GM21390 (cell line): ENCODE data around the gene PAX4.

Source experiments
- ATAC-seq: cut with Tn5 transposase; IDR thresholded peaks from one replicate; pipeline ENCODE4 v1.9.1; 2021; ENCODE audit not compliant: unreplicated experiment

The PAX4 gene

DNA sequence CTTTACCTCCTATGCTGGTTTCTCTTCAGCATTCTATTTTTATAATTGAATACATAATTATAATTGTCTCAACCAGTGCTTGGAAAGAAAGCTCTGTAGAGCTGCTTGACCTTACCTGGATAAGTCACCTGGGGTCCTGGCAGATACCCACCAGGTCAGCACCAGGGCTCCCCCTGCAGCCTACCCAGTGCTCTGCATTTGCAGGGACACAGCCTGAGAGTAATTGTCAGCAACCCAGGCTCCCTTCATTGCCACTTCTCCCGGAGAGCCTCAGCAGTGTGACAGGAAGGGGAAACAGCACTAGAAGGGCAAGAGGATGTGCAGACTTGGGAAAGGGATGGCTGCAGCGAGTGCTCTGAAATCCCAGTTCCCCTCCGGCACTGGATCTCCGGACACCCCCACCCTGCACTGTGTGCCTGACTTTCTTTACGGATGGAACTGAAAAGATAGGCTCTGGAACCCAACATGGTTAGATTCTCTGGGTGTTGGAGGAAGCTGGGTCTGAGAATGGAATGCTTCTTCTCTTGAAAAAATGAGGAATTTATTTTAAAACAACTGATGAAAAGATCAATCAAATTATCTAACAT is 11.4 kb upstream of the PAX4 start:
- ATAC-seq = peak; percentile 81

DNA sequence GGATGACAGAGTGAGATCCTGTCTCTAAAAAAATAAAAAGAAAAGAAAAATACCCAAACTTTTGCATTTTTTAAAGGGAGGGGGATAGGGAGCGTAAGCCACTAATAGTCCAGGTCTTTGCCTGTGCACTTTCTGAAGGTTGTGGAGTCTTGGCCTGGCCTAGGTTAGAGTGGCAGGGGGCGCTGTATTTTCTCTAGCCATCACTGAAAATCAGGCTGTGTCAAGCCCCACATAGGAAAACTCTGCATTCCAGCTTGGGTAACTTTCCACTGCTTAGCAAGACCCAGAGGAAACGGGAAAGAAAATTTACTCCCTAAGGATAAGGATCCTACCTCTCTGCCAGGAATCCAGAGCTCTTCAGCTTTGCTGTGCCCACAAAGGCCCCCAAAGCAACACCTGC is 10.5 kb upstream of the PAX4 start:
- no peak for ATAC-seq

DNA sequence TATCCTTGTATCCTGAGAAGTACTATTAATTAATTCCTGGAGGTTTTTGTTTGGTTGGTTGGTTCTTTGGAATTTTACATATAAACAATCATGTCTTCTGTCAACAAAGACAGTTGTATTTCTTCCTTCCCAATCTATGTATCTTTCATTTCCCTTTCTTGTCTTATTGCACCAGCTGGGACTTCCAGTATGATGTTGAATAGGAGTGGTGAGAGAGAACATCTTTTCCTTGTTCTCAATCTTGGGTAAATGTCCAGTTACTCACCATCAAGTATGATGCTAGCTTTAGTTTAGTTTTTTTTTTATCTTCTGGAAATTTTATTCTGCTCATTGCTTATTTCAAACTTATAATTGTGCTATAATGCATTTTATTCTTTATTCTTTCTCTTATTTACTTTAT is 7.4 kb upstream of the PAX4 start:
- no peak for ATAC-seq

DNA sequence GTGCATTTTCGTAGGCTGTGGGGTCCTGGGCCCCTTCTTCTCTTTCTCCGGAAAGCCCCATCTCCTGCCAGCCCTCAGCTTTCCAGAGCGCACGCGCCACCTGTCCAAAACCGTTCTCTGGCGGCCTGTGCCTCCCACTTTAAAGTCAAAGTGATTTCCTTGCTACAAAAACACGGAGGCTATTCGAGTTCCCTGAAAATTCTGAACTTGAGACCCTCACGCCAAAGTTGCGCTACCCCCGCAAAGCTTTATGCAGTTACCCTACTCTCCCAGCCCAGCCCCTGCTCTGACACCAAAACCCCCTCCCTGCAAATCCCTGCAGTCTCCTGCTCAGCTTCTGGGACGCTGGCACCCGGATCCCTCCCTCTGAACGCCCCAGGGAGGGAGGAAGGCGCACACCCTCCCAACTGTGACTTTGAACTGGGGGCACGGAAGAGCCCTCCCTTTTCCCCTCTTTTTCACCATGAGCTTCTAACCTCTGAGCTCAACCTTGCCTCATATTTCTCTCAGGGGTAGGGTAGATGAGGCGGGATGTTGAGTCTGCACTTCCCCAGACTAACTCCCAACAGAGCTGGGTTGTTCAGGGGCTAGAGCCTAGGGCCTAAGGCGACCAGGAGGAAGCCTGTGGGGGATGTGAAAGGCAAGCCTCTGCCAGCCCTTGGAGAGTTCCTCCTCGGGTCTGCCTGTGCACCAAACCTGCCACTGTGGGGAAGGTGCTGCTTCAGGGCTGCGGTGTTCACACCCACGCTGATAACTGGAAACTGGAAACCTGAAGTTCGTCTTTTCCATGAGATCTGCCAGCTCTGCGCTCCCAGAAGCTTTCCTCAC is 2.7 kb upstream of the PAX4 start:
- ATAC-seq = no peak

DNA sequence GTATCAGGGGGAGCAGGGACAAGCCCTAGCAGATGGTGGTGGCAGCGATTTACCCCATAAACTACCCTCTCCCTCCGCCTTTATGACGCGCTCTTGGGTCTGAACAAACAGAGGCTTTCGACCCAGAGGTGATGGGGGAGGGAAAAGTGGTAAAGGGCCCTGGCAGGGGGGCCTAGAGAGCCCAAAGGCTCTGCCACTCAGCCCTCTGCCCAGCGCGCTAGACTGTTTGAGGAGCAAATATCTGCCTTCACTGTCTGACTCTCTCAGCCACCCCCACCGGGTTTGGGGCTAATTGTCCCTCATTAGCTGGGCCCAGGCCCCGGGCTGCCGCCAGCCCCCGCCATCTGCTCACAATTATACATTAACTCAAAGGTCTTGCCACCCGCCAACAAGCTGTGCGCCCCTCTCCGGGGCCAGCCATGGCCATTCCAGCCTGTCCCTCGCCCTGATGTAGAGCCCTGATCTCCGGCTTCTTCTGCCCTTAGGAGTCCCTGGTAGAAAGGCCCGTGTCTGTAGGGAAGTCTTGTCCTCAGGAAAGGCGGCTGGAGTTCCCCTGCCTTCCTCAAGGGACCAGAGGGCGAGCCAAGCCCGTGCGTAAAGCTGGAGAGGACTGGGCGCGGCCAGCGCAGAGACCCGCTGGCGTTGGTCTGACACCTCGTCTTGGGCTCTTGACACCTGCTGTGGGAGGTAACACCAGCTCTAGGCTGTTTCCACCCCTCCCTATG is 1.9 kb upstream of the PAX4 start:
- no peak for ATAC-seq

DNA sequence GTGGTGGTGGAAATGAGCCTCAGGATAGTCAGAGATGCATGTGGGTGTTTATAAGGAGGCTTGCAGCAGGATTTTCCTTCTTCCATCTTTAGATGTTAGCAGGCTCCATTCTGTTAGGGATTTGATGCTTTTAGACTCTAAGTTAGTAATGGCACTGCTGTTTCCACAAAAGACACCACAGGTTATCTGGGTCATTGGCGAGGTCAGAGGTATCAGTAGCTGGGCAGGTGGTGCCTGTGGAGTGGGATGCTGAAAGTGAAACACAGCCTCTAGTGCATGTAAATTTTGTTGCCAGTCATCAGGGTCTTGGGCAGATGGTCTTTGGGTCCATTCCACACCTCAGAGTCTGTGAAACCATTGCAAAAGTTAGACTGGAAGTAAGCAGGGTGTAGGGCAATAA is 833 bp upstream of the PAX4 start:
- ATAC-seq = no peak

DNA sequence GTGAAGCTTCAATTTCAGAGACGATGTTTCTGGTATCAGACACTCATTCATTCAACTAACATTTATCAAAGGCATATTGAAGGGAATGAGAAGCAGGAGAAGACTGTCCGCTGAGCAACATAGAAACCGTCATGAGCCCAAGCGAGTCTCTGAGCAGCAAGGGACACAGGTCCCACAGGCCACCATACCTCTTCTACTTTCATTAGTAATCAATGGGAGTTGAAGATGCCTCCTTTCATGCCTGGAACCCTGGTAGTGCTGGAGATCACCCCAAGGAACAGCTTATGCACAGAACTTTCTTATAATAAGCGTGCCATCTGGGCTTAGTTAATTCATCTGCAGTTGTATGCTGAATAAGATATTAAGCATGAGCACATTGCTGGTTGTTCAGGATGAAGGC is 1.2 kb downstream of the PAX4 start:
- no peak for ATAC-seq

DNA sequence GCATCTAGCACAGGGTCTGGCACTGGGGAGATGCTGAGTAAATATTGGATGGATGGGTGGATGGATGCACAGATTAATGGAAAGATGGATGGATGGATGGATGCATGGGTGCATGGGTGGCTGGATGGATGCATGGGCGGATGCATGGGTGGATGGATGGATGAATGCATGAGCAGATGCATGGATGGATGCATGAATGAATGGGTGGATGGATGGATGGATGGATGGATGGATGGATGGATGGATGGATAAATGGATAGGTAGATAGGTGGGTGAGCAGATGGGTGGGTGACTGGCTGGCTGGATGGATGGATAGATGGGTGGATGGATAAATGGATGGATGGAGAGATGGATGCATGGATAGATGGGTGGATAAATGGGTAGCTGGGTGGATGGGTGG is 5.7 kb downstream of the PAX4 start:
- ATAC-seq = no peak

DNA sequence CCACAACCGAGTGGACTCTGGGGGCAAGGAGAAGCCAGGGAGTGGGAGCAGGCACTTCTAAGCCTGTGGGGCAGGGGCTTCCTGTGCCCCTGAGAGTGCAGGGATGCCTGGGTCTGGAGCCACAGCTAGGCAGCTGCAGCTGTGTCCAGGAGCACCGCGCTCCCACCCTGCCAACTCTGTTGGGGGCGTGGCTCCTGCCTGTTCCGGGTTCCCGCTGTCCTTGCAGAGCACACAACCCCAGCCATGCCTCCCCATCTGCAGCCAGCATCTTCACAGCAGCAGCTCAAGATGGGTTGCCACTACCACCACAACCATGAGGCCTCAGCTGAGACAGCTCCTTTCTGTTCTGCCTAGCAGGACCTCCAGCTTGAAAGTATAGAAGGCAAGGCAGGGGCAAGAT is 8.6 kb downstream of the PAX4 start:
- no peak for ATAC-seq

DNA sequence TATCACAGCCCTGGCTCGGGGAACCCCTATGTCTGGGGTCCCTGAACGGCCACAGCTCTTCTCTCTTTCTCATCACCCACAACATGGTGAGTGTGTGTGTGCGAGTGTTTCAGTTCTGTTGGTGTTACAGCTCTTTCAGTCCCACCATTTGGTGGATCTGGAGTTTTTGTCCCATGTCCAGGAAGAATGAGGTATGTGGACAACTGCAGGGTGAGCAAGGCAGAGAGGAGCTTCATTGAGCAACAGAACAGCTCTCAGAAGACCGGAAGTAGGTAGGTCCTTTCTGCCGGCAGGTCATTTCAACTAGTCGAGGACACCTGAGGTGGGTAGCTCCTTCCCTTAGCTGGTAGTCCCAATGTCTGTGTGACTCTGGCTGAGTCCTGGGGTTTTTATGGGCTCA is 9.5 kb downstream of the PAX4 start:
- no peak for ATAC-seq

DNA sequence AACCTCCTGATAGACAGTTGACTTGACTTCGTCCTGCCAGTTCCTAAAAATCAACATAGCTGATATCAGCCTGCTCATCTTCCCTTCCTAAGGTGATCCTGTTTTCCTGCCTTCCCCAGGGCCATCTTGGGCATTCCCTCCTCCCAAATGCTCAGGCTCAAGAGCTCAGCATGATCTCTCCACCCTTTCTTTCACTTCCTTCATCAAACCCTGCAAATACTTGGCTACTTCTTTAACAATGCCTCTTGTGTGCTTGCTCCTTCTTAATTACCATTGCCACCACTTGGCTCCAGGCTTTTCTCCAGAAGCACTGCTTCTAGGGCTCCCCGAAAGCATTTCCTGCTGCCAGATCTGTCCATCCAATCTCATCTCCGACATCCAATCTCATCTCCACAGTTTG is 17.1 kb downstream of the PAX4 start:
- ATAC-seq = no peak

DNA sequence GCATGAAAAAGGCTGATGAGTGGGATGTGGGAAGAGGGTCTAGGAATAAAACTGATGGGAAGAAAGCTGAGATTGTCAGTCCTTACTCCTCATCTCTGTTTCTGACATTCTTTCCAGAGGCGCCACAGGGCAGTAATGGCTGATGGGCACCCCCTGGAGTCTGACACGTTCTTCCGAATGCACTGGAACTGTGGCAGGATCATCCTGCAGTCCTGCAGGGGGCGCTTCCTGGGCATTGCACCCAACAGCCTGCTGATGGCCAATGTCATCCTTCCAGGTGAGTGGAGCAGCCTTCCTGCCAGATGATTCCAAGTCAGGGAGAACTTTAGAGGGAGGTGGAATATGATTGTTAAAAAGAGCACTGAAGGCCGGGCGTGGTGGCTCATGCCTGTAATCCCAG is 19.6 kb downstream of the PAX4 start:
- ATAC-seq = no peak

DNA sequence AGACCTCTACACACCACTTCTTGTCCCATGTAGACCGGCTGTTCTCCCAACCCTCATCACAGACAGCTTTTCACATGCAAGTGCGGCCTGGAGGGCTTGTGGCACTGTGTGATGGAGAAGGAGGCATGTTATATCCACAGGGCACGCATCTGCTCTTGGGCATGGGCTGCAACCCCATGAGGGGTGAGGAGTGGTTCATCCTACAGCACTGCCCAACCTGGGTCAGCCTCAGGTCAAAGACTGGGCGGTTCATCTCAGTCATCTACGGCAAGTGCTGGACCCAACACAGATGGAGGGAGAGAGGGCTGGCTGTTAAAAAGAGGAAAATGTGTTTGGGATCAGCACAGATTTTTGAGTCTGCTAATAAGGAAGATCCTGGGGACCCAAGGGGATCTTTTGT is 22.2 kb downstream of the PAX4 start:
- no peak for ATAC-seq

DNA sequence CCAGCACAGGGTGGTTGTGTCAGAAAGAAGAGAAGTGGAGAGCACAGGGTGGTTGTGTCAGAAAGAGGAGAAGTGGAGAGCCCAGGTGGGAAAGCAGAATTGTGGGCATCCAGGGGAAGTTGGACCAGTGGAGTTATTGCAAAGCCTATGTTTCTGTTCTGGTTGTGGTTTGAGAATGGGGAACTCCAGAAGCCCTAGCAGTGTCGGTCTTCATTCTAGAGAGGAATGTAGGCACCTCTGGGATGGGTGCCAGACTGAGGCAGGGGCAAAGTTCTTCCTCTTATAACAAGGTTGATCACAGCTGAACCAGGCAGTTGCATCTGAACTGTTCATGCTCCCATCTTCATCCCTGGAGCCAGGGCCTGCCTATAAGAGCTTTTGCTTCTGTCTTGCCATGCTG is 23.5 kb downstream of the PAX4 start:
- no peak for ATAC-seq

DNA sequence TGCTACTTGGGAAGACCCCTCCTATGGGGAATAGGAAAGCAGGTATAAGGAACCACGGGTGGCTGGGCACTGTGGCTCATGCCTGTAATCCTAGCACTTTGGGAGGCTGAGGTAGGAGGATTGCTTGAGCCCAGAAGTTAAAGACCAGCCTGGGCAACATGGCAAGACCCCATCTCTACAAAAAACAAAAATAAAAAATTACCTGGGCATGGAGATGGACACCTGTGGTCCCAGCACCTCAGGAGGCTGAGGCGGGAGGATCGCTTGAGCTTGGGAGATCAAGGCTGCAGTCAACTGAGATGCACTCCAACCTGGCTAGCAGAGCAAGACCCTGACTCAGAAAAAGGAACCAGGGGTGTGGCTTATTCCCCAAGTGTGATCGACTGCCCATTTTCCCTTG is 25.4 kb downstream of the PAX4 start:
- no peak for ATAC-seq

DNA sequence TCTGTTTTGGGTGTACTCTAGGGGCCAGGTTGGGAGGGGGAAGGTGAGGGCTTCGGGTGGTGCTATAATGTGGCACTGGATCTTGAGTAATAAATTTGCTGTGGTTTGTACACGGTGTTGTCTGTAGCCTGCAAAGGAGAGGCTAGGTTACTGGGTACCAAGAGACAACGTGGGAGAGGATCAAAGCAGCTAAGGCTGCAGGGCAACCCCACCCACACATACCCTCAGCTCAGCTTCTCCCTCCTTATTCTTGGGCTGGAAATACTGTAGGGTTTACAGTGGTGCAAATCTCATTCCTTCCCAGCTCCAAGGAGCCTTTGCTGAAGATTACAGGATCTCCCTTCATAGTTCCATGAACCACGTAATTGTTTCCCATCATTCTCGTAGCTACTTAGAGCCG is 26.4 kb downstream of the PAX4 start:
- ATAC-seq = no peak

DNA sequence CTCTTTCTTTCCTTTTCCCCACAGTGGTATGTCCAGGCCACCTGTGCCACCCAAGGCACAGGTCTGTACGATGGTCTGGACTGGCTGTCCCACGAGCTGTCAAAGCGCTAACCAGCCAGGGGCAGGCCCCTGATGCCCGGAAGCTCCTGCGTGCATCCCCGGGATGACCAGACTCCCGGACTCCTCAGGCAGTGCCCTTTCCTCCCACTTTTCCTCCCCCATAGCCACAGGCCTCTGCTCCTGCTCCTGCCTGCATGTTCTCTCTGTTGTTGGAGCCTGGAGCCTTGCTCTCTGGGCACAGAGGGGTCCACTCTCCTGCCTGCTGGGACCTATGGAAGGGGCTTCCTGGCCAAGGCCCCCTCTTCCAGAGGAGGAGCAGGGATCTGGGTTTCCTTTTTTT is 26.8 kb downstream of the PAX4 start:
- ATAC-seq = no peak

DNA sequence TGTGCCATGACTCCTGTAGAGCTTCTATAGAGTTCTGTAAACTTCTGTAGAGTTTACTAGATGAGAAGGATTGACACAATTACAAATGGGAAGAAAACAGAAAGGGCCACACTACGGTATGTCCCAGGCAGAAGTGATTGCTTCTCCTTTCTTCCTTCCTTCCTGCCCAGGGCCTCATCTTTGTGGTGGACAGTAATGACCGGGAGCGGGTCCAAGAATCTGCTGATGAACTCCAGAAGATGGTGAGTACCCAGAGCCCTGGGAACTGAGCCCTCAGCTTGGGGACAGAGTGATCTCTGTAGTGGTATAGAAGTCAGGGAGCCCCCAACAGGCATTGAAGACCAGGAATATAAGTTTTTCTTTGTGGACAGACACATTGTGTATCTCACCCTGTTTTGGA is 28.0 kb downstream of the PAX4 start:
- no peak for ATAC-seq

DNA sequence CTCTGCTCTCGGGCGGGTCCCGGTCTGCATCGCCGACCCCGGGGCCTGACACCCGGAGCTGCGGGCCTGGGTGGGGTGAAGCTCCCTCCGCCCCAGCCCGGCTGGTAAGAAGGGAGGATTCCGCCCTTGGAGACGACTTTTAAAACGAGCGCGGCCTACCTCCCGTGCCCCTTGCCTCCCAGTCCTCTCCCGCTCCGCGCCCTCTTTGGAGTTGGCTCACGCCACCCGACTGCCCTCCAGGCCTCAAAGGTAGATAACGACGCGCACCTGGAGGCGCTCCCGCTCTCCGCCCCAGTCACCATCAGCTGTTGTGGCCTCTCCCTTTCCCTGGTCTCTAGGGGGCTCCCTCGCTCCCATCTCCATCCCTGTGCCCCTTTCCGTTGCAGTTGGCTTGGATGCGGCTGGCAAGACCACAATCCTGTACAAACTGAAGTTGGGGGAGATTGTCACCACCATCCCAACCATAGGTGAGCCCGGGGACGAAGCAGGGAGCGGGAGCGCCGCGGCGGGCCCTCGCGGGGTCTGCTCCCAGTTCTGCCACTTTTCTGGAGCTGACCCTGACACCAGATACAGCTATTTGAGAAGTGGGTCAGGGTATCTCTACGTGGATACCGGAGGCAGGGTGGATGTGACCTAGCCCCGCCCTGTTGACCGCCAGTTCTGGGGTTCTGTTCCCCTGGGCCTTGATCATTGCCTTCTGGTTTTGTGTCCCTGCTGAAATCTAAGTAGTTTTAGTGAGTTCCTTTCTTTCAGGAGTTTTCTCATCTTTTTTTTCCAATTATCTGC is 29.1 kb downstream of the PAX4 start:
- ATAC-seq = peak; percentile 22

DNA sequence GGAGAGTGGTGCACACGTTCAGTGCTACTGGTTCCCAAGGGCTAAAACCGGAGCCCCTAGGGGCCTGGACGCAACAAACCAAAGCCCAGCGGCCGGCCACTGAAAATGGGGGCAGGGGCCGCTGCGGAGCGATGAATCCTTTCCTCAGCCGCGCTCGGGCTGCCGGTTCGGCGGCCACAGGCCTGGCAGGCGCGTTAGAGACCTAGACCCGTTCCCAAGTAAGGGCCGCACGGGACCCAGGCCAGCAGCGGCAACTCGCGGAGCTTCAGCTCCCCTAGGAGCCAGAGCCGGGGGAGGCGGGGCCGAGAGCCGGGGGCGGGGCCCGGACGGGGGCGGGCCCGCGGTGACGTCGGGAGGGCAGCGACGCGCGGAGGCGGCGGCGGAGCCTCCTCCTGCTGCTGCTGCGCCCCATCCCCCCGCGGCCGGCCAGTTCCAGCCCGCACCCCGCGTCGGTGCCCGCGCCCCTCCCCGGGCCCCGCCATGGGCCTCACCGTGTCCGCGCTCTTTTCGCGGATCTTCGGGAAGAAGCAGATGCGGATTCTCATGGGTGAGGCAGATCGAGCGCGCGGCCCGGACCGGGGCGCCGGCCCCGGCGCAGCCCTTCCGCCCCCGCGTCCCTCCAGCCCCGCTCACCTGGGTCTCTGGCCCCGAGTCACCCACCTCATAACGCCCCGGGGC is 29.8 kb downstream of the PAX4 start, which contains the start of gene ARF5:
Gene ARF5, plus strand, starts transcription at position 393 of the 678 bp plus-strand sequence. Its CDS starts 88 bp downstream, at position 481.
- ATAC-seq = peak; percentile 75

DNA sequence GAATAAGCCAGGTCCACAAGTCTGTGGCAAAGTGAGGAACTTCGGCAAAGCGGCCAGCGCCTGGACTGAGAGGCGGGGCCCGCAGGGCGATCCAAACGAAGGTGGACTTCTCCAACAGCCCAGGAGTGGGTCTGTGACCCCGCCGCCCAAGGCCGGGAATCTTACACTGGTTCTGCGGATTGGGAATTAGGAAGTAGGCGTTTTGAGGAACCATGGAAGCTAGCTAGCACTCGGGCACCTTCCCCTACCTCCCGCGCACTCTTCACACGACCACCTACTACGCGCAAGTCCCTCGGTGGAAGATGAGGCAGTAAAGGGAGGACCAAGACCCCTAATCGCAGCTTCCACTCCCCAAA is 30.3 kb downstream of the PAX4 start:
- ATAC-seq = no peak
